Peyer's patch (tissue), 4 donors: Measurements from ENCODE around the gene ZBTB22.

ENCODE experiments used
- CTCF ChIP-seq, 6 experiments: fragments of 450-650 bp in 4 of 6; fragments of 200-600 bp in 2 of 6; sonication (generic) in 1 of 6; IDR thresholded peaks; one replicate each; pipeline ENCODE4 v1.5.1; 2017 to 2019; ENCODE audit warnings: antibody characterized with exemption in 6 of 6, mild to moderate bottlenecking in 3 of 6, moderate library complexity in 1 of 6
- POLR2A ChIP-seq, 2 donors: fragments of 450-650 bp; IDR thresholded peaks; one replicate each; pipeline ENCODE4 v1.5.1; 2017; ENCODE audit warnings: antibody characterized with exemption in 2 of 2, mild to moderate bottlenecking in 2 of 2, moderate library complexity in 2 of 2

- no peak for TF ChIP-seq CTCF (IDR thresholded peaks at IDR 0.05)
- TF ChIP-seq POLR2A (IDR thresholded peaks at IDR 0.05) = no peak
Observed at GRCh38 chr6:33286946-33287914, 30.3 kb downstream of the ZBTB22 start.
